Measurements from ENCODE around the gene ABI3BP. TPM values are rescaled to one million over a fixed set of nuclear protein-coding genes. Genes with fewer than 3 reads are reported as not detected.
"Not testable (repeated sequence)": the region's sequence is repeated elsewhere in the genome, so short reads cannot be mapped to it uniquely, and the experiment has no call there.

The ABI3BP gene
- total RNA-seq, 3 donors from 2014 or later, result 13.5 to 70.8 (median 47.0) TPM

- no peak for ATAC-seq
- no peak overlapping the region for H3K4me3 ChIP-seq
These were observed 36.9 kb downstream of the ABI3BP start for GRCh38 chr3:100956276-100956675.

GRCh38 chr3:100954990-100955389 is 38.2 kb downstream of the ABI3BP start:
- no peak for TF ChIP-seq CTCF (IDR thresholded peaks at IDR 0.05)
- Histone ChIP-seq H3K4me1 (ENCODE audit: low read depth) (no peaks in the 10 kb centered on the region), H3K36me3 (ENCODE audit: low read depth) (no peaks in the 10 kb centered on the region), H3K9me3 (peaks cover 3% of the 10 kb centered on the region), H3K4me3 (no peak overlapping the region)
- intact Hi-C loops (cut with DNase I, micrococcal nuclease), result no loop called here
- peak; percentile 47 for ATAC-seq
- DNase-seq, result peak in 1 of 3 donors; percentile 5

More at GRCh38 chr3:100956276-100956675, 36.9 kb downstream of the ABI3BP start:
- intact Hi-C loops (cut with DNase I, micrococcal nuclease), result no loop called here
- DNase-seq, result no peak
- TF ChIP-seq CTCF (IDR thresholded peaks at IDR 0.05), result no peak
- Histone ChIP-seq H3K36me3 (ENCODE audit: low read depth) (no peaks in the 10 kb centered on the region), H3K9me3 (peaks cover 3% of the 10 kb centered on the region), H3K4me1 (ENCODE audit: low read depth) (no peaks in the 10 kb centered on the region)

DNA sequence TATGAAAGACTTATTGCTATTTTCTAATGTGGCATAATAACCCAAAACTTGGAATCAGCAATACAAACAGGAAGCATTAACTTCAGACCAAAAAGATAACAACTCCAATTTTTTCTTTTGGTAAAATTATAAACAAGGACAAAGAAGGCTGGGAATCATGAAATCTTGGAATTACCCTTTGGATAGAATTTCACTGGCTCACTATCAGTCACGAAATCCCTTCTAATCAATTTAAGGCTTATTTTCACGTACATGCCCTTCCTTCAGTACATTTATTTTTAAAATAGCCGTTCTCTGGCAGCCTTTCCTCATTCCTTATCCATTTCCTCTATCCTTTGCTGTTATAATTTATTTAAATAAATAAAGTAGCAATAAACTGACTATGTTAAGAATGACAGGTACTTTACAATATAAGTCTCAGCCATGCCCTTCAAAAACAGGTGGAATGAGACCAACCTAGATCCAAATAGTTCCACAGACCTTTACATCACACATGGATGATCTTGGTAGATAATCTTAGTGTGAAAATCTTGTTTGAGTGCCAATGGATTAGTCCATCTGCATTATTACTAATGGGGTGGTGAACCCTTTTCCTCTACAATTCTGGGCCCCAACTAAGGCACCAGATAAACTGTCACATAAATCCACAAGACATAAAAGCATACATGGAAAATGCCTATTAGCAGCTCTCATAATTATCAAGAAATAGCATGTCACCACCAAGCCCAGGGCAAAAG is 38.9 kb downstream of the ABI3BP start:
- Histone ChIP-seq H3K4me1 (ENCODE audit: low read depth) (no peaks in the 10 kb centered on the region), H3K4me3 (no peak overlapping the region), H3K36me3 (ENCODE audit: low read depth) (no peaks in the 10 kb centered on the region), H3K9me3 (no peaks in the 10 kb centered on the region)
- no peak for TF ChIP-seq CTCF (IDR thresholded peaks at IDR 0.05)
- intact Hi-C loops (cut with DNase I, micrococcal nuclease), result no loop called here
- no peak for ATAC-seq
- no peak for DNase-seq

DNA sequence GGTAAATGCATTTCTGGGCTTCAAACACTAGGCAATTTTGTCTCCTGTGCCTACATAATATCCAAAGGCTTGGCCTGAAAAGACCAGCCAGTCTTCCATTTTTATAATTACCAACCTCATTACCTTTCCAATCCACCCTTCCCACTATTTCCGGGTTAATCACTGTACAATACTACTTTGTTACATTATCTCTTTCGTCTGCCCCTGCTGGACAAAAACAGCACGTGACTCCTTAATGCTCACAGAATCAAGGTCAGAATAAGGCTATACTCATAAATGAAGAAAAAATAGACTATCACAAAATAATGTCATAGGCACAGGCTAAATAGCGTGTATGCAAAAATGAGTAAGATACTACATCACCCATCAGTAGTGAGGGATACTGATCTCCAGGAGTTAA is 40.1 kb downstream of the ABI3BP start:
- Histone ChIP-seq H3K36me3 (ENCODE audit: low read depth) (no peaks in the 10 kb centered on the region), H3K4me1 (ENCODE audit: low read depth) (no peaks in the 10 kb centered on the region), H3K4me3 (no peak overlapping the region), H3K9me3 (no peaks in the 10 kb centered on the region)
- ATAC-seq (no peak), DNase-seq (no peak)
- no peak for TF ChIP-seq CTCF (IDR thresholded peaks at IDR 0.05)
- intact Hi-C loops (cut with DNase I, micrococcal nuclease), result no loop called here

GRCh38 chr3:100947119-100947518 is 46.1 kb downstream of the ABI3BP start:
- intact Hi-C loops (cut with DNase I, micrococcal nuclease), result no loop called here
- no peak for DNase-seq
- Histone ChIP-seq H3K4me1 (ENCODE audit: low read depth) (no peaks in the 10 kb centered on the region), H3K4me3 (no peak overlapping the region), H3K36me3 (ENCODE audit: low read depth) (no peaks in the 10 kb centered on the region), H3K9me3 (no peaks in the 10 kb centered on the region)
- ATAC-seq, result no peak
- no peak for TF ChIP-seq CTCF (IDR thresholded peaks at IDR 0.05)

- H3K4me3 ChIP-seq; ATAC-seq; H3K36me3 ChIP-seq (ENCODE audit: low read depth); H3K4me1 ChIP-seq (ENCODE audit: low read depth); DNase-seq; intact Hi-C loops (cut with DNase I, micrococcal nuclease); H3K9me3 ChIP-seq: not testable (repeated sequence)
These were observed 47.1 kb downstream of the ABI3BP start for GRCh38 chr3:100946096-100946495.
